ENCODE measurements around the gene GLRX5.

The GLRX5 gene

DNA sequence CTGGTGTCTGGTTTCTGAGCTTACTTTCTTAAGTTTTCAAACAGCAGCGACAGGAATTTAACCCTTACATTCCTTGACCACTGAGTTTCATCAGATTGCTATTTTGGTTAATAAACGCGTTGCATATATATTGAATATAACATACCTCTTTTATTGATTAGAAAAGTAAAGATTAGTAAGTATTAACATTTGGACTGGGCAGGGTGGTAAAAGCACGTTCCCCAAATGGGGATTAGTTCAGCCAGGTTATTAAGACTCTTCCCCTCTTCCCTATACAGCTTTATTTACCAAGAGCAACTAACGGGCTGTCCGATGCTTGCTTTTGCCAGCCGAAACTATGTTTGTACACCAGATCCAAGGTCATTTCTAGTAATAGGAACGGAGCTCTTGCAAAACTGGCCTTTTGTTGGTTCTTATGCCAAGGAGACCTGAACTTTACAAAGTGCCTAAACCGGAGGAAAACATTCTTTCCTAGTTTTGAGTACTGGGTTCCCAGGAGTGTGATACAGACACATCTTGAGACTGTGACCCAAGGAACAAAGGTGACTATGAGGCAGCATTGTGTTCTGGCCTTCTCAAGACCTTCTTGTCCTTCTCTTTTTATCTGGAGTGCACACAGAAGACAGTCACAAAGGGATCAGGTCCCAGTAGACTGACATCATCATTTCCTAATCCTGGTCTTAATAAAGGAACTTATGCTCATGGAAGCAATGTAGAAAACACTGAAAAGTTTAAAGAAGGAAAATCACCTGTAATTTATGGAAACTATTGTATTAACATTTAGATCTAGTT, 2.6 kb downstream of the GLRX5 start:
- no peak for DNase-seq

- DNase-seq = no peak
These were observed 4.1 kb downstream of the GLRX5 start for GRCh38 chr14:95538801-95539509.

DNA sequence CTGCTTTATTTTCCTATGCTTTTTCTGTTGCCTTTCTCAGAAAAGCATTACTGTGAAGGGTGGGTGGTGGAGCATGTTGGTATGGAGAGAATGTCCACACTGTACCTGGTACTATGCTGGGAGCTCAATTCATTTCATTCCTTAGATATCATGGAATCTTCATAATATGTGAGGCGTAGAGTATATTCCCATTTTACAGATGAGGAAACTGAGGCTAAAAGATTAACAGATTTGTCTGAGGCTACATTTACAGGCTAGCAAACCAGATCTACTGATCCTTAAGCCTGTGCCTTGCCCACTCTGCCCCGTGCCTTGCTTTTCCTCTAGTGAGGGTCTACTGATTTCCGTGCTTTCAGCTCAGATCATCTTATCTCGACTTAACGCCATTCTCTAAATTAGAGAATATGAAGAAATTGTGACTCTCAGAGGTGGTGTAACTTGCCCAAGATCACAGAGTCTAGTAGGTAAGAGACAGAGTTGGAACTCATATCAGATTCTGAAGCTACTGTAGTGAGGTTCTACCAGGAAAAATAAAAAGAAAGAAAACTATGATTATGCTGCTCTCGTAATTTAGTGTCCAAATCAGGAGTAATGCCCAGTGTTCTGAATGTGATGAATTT, 5.5 kb downstream of the GLRX5 start:
- DNase-seq = no peak

DNA sequence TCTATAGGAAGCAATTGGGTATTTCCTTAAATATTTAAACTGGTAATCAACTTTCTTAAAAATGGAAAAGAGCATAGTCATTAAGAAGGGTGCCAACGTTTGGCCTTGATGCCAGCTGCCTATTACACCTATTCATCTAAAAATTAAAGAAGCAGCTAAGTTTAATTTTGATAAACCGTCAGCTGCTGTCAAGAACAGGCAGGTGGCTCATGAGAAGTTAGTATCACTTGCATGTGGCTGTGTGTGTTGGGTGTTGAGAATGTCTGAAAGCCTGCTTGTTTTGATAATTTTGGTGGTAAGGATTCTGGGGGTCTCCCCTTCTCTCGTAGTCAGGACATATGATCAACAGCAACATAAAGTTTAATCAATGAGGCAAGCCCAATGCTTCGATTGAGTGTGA, 6.5 kb downstream of the GLRX5 start:
- no peak for DNase-seq

DNA sequence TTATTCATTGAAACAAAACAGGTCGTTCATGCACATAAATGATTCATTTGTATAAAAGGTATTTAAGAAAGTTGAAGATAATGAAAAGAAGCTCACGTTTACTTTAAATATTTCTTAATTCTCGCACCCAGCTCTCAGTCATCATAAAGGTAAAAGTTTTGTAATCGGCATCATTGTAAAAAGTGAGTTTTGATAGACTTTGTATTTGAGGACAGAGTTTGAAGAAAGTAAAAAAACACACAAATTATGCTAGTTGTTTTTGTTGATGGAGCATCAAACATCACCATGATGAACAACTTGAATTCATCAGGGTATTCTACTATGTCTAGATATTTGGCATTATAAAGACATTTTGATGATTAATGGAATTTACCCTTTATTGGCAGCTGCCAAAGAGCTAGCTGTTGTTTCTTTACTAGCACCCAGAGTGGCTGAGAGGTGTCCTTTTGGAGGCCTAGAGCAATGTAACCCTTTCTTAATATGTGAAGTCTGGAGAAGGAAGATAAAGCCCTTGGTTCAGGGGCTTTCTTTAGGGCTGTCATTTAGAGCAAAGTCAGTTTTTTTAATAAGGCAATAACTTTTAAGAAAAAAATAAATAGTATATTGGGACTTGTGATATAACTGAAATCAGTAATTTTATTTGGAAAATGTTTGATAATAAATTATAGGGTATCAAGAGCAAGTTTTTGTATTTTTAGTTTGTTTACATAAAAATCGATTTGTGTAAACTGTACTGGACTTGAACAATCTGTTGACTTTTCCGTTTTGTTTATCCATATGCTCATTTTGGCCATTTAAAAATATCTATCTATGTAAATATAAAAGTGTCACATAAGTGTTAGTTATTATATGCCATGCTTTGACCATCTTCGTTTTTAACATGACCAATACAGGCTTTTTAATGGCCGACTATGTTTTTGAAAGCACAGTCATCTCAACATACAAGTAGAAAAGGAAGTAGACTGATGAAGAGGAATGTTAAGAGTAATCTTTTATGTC, 7.4 kb downstream of the GLRX5 start:
- DNase-seq = no peak

GRCh38 chr14:95543021-95543420, 8.2 kb downstream of the GLRX5 start:
- DNase-seq = no peak

DNA sequence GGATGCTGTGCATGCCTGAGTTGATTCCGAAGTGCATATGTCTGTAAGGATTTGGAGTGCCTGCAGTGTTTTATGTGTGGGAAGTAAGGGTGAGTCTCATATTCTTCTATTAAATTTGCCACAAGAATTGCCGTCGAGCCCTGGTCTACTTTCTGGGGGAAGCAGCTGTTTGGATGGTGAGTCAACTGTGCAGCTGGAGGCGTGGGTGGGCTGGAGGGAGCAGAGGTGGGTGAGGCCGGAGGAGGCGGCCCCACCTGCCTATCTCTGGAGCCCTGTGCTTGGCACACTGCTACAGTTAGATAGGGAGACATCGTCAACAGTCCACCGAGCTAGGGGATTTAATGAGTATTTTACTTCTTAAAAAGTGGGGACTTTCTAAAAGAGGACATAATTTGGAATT, 9.7 kb downstream of the GLRX5 start:
- DNase-seq = no peak

GRCh38 chr14:95545515-95546168, 10.8 kb downstream of the GLRX5 start:
- DNase-seq = no peak

DNA sequence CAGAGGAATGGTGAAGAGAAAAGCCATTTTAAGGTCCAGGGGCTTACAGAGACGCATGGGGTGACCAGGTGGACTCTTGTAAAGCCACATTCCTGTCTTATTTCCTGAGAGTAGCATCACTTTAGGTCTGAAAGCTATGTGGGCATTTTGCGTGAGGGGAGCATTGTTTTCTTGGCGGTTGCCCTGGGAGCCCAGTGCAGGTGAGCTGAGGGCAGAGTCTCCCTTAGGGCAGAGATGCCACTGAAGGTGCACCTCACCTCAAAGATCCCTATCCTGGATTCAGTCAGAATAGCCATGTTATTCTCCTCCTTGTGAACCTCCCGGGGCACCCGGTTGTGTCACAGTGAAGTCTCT, 12.4 kb downstream of the GLRX5 start:
- DNase-seq = no peak

DNA sequence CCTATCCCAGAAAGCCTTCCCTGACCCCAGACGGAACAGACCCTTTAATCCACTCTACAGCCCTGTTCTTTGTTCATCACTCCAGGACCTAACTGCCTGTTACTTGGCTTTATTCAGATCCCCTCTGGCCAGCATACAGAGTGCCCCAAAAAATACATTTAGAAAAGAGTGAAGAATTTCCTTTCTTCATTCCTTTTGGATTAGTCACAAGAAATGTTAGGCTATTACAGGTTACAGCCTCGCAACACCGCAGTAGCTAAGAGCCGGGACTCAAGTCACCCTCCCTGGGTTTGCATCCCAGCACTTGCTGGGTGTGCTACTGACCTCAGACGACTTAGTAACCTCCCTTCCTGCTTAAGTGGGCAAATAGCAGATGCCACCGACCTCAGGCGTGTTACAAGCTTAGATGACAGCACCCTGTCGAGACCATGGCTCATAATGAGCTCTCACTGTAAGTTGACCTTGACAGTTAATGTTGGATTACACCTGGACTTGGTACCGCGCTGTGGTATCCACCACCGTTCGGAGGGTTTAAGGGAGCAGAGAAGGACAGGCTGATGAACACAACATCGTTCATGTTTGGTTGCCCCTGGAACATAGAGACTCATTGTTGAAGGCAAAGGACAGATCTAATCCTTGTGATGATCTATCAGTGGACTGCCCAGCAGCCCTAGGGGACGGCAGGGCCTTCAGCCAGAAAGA, 12.9 kb downstream of the GLRX5 start:
- no peak for DNase-seq

GRCh38 chr14:95548328-95548929, 13.6 kb downstream of the GLRX5 start:
- DNase-seq = no peak

DNA sequence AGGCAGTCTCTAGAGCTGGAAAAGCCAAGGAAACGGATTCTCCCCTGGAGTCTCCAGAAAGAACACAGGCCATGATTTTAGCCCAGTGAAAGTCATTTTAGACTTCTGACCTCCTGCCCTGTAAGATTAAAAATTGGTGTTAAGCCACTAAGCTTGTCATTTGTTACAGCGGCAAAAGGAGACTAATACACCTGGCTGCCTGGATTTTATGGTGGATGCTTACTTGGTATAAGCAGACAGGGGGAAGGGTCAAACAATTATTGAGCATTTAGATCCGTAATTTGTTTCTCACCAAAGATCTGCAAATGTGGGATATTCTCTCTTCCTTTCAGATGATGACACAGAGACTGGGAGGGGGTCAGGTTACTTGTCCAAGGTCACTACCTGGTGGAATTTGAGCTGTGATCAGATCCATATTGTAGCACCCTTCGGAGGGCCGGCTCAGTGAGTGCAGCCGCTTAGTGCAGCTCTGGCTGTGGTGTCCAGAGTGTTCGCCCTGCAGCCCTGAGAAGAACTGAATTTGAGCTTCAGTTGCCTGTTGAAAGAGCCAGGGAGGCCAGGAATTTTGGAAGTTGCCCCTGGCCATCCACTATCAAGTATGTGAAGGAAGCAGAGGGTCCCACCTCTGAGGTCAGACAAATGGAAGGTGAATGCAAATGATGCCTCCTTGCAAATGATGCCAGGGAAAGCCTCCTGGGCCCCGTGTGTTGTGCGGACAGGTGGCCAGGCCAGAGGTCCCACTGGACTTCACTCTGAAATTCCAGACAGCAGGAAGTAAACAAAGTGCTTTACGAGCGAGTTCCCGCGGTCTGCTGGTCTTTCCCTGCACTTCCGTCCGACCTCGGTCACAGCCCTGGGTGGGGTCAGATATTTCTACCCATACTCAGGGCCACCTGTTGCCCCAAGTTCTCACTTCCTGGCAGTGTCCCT, 15.1 kb downstream of the GLRX5 start:
- DNase-seq = no peak

GRCh38 chr14:95551435-95551834, 16.6 kb downstream of the GLRX5 start:
- no peak for DNase-seq

- no peak for DNase-seq
These were observed 18.3 kb downstream of the GLRX5 start for GRCh38 chr14:95553141-95553540.

DNA sequence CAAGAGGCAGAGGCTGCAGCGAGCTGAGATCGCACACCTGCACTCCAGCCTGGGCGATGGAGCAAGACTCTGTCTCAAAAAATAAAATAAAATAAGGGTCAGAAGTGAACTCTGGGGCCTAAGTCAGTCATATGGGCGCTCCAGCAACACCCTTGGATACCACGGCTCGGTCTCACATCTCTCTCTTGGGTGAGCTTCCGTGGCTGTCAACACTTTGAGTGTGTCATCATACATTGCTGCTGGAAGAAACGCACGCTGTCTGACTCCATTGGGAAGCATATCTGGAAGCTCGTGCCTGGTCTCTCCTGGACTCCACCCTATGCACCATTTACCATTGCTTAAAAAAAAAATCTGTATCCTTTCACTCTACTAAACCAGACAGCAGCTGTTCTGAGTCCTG, 20.2 kb downstream of the GLRX5 start:
- no peak for DNase-seq

DNA sequence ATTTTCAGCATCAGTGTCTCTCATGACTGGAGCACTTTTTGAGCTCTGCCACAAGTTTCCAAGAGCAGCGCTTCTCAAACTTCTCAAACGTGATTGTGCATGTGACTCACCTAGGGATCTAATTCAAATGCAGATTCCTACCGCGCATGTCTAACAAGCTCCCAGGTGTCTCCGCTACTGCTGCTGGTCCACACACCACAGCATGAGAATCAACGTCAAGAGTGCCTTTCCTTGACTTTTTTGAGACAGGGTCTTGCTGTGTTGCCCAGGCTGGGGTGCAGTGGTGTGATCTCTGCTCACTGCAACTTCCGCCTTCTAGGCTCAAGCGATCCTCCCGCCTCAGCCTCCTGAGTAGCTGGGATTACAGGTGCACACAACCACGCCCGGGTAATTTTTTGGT, 22.4 kb downstream of the GLRX5 start:
- no peak for DNase-seq

GRCh38 chr14:95557832-95558231, 23.0 kb downstream of the GLRX5 start:
- DNase-seq = no peak

DNA sequence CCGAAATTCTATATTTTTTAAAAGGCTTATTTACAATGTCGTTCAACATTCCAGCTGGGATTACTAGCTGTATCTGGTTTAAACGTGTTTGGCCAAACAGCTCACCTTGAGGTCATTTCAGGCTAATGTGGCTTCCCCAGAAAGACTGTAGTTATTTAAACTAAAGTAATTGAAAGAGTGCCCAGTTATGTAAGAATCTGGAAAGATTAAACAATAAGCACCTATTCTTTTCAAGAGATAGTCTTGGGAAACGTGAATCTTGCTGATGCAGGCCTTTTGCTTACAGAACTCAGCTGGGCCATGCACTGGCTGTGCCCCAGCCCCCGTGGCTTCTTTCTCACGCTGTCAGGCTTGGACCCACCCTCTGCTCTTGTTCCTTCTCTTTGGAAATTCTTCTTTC, 24.4 kb downstream of the GLRX5 start:
- no peak for DNase-seq

GRCh38 chr14:95561001-95561412, 26.2 kb downstream of the GLRX5 start:
- DNase-seq = peak; percentile 57 to 59

All from cerebellar nuclear complex (tissue), 1 donor.